HG02938 (cell line): Measurements from ENCODE around the gene SLC39A3.

ENCODE experiments used
- ATAC-seq: cut with Tn5 transposase; IDR thresholded peaks from one replicate; pipeline ENCODE4 v1.9.1; 2021; ENCODE audit warnings: mild to moderate bottlenecking, moderate library complexity; ENCODE audit not compliant: unreplicated experiment

SLC39A3 gene

DNA sequence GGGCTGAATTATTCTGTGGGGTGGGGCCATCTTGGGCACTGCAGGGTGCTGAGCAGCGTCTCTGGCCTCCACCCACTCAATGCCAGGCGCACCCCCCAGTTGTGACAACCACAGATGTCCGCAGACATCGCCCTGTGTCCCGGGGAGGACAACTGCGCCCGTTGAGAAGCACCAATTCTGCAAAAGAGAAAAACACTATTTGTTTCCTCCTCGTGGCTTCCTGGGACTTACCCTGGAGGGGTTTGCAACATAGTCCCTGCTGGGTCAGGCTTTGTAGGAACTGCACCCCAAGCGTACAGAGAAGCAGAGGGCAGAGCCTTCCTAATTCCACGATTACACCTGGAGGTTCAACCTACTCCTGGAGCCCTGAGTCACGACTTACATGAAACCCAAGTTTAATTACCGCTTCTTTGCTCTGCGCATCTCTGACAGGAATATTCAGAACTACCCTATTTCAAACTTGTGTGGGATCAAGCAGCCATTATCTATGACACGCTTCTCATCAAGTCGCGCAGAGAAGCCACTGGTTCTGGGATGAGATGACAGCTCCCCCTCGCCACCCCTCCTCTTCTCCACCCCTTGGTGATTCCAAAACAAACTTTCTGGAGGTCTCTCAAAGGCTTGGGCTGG lies 11.1 kb upstream of the SLC39A3 start:
- no peak for ATAC-seq

DNA sequence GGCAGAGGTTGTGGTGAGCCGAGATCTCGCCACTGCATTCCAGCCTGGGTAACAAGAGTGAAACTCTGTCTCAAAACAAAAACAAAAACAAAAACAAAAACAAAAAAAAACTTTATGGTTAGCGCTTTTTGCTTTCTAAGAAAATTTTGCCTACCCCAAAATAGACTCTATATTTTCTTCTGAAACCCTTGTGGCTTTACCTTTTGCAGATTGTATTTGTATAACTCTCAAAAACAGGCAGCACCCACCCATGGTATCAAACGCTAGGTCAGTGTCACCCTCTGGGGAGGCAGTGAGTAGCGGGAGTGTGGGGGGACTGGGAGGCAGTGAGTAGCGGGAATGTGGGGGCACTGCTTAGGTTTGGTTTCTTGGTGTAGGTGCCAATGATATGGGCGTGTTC lies 7.5 kb upstream of the SLC39A3 start:
- no peak for ATAC-seq

DNA sequence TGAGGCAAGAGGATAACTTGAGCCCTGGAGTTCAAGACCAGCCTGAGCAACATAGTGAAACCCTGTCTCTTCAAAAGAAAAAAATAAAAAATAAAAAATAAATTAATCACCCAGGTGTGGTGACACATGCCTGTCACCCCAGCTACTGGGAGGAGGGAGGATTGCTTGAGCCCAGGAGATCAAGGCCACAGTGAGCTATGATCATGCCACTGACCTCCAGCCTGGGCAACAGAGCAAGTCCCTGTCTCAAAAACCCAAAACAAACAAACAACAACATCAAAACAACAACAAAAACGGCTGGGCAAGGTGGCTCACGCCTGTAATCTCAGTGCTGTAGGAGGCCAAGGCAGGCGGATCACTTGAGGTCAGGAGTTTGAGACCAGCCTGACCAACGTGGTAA lies 4.3 kb upstream of the SLC39A3 start:
- no peak for ATAC-seq

DNA sequence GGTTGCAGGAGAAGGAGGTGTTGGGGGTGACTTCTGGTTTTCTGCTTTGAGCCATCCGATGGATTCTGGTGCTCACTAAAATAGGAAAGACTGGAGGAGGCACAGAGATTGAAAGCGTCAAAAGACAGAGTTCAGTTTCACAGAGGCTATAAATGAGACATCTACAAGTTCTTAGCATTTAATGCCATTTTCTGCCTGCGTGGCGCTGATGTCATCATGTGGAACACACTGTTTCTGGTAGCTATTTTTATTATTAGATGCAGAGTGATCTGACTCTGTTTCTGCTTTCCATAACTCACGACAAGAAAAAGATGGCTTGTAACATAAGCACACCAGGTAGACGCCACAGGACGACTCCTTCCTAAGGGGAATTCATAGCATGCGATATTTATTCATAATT lies 3.3 kb upstream of the SLC39A3 start:
- no peak for ATAC-seq

DNA sequence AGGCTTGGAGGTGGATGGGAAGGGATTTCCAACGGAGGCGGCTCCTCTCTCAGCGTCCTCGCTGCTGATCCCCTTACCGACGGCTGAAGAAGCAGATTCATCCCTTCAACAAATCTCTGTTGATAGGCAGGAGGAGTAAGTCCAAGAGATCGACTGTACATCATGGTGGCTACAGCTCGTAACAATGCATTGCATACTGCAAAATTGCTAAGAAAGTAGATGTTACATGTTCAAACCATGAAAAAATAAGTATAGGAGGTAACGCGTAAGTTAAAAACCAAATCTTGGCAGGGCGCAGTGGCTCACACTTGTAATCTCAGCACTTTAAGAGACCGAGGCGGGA lies 468 bp upstream of the SLC39A3 start:
- ATAC-seq, result no peak

DNA sequence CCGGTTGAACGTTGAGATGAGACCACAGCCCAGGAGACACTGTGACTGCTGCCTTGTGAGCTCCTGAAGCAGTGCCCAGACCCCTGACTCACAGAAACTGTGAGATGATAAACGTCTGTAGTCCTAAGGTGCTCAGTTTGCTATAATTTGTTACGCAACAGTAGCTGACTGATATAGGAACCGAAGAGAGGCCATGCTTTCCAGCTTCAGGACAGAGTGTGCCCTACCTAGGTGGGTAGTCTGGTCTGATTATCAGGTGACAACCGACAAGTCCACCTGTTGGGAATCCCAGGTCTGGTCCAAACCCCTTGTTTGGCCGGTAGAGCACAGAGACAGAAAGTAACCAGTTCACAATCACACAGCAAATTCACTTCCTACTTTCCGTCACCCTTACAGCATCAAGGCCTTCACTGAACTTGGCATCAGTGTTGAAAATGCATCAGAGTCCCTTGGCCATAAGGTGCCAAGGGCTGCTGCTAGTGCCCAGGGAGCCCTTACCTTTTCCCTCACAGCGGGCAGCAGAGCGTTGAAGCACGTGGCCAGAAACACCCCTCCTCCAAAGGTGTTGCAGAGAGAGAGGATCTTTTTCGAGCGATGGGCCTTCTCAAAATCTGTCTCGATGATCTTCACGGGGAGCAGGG lies 3.1 kb downstream of the SLC39A3 start:
- no peak for ATAC-seq

DNA sequence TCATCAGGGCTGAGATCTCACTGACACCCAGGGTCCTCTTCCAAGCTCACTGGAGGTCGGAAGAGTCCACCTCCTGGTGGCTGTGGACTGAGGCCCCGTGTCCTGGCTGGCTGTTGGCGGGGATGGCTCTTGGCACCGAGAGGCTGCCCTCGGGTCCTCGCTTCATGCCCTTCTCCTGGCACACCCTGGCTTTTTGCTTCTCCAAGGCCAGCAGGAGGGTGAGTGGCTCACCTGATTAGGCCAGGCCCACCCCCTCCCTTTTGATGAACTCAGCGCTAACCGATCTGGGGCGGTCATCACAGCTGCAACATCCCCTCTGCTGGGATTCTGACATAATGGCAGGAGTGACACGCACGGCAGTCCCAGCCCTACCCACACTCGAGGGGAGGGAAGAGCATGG lies 4.4 kb downstream of the SLC39A3 start:
- no peak for ATAC-seq

DNA sequence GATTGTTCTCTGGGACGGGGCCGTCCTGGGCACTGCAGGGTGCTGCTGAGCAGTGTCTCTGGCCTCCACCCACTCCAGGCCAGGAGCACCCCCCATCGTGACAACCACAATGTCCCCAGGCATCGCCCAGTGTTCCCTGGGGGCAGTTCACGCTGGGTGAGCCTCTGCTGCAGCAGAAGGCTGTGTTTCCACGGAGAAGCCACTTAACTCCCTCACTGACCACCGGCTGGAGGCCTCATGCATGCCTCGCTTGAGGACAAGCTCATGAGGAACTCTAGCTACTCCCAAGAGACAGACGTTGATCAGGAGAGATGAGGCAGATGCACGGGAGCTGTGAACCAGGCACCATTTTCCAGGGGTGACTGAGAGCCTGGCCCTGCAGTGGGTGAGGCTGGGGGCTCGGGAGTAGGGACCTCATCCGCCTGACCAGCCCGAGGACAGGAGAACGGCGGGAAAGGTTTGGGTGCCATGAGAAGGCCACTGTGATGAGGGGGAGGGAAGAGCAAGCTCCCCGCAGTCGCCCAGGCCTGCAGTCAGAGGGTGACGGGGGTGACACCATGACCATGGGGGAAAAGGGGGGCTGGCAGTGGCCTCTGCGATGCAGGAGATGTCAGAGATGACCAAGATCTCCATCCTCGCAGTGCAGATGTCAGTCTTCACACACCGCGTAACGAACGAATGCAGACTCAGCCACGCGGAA lies 5.1 kb downstream of the SLC39A3 start:
- ATAC-seq, result no peak

DNA sequence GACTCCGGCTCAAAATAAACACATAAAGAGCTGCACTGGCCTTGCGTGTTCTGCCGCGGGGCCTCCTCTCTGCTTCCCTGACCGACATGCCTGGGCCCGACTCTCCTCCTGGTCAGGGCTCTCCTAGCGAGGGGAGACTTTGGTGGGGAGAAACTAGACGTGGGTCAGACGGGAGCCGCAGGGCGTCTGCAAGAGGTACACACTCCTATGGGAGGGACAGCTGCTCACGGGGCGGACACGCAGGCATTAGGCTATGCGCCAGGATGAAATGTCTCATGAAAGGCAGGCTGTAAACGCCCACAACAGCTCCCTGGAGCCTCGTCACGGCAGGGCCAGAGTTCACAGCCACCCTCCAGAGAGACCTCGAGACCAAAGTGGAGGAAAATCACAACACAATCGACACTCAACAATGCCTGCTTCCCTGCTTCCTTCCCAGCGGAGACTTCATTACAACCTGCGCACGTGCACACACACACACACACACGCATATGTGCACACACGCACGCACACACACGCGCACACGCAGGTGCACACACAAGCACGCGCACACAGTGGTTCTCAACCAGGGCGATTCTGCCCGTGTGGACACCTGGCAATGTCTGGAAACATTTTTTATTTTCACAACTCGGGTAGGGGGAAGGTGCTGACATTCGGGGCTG lies 5.8 kb downstream of the SLC39A3 start:
- ATAC-seq, result no peak

DNA sequence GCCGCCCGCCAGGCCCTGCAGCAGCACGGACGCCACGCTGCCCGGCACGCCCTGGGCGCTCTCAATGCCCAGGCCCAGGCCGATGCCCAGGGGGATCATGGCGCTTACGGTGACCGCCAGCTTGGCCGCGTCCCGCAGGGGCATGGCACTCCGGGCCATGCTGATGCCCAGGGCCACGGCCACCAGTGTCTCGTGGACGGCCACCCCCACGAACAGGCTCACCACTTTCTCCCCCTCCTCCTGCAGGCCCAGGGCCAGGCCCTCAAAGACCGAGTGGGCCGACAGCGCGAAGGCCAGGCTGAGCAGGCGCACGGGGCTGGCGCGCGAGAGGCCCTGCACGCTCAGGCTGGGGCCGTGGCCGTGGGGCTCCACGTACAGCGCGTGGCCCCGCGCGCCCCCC lies 6.9 kb downstream of the SLC39A3 start:
- no peak for ATAC-seq

DNA sequence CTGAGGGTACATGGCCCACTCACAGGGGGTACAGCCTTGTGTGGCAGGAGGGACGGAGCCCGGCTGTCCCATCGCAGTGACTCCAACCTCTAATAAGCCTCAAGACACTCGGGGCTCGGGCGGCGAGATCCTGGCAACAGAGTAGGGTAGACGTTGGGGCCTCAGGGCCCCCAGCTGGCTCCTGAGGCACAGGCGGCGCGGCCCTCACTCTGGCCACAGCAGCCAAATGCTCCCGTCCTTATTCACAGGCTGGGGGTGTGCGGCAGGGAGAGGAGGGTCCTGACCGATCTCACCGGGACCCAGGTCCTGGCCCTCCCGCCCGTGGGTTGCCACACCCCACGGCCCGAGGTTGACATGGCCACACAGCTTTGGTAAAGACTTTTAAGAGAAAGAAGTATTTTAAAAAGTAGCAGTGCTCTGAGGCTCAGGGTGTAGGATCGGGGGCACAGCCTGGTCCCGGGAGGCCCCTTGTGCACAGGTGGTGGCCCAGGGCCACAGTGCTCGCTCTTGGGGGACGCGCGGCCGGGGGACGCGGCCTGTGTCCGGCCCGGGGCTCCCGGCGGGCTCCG lies 7.6 kb downstream of the SLC39A3 start:
- ATAC-seq, result no peak

DNA sequence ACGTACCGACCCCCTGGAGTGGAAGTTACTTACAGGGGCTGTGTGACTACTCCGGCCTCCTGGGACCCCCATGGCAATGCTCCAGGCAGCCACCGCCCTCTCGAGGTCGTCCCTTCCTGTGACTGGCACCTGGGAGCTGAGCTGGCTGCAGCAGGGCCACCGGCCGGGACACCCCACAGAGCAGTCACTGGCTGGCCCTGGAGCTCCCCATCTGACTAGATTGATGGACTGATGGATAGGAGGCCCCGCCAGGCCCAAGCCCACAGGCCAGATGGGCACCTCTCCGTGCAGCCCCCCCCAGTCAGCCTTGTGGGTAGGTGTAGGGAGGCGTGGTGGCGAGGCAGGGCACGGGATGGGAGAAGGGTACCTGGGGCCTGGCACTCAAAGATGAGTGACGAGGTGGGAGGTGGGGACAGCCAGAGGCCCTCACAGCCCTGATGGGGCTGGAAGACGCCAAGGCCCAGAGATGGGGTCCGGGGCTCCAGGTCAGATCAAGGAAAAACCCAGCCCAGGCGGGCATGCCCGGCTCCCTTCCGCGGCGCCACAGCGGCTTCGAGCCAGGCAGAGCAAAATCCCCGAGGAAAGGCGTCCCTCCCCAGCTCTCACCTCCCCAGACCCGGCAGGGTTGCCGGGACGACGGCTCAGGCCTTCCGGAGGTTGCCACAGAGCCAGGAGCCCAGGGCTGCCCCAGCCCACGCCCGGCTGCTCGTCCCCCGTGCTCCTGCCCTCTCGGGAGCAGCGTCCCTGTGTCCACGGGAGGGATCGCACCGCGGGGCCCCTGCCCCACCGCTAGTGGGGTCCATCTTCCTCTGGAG lies 8.4 kb downstream of the SLC39A3 start:
- no peak for ATAC-seq

DNA sequence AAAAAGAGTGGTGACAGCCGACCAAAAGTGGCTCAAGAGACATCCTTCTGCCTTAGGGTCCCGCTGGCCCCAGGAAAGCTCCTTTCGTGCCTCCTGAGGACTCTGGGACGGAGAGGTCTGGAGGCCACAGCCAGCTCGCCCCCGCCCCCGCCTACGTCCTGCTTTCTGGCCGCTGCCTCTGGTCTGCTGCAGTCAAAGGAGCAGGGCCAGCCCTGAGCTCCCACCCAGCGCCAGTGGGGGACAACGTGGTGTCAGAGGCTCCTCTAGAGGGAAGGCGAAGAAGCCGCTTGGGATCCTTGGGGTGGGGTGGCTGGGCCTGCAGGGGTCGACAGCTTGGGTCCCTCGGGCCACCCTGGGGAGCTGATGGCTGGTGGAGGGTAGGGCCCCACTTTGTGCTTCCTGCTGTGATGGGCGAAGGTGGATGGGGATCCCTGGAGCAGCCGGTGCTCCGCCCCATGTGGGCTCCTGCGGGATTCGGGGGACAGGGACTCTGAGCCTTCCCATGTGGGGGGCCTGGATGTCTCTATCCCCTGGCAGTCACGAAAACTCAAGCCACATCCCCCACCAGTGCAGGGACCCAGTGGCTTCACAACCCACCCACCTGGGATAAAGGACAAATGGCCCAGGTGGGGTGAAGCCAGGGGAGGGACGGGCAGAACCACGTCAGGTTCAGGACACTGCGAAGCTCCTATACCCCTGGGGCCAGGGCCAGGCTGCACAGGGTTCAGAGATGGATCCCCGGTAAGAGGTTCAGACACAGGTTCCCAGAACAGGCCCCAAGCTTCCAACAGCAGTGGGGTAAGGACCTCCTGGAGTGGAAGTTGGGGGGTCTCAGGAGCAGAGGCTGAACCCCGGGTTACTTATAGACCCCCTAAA lies 9.6 kb downstream of the SLC39A3 start:
- ATAC-seq, result no peak

DNA sequence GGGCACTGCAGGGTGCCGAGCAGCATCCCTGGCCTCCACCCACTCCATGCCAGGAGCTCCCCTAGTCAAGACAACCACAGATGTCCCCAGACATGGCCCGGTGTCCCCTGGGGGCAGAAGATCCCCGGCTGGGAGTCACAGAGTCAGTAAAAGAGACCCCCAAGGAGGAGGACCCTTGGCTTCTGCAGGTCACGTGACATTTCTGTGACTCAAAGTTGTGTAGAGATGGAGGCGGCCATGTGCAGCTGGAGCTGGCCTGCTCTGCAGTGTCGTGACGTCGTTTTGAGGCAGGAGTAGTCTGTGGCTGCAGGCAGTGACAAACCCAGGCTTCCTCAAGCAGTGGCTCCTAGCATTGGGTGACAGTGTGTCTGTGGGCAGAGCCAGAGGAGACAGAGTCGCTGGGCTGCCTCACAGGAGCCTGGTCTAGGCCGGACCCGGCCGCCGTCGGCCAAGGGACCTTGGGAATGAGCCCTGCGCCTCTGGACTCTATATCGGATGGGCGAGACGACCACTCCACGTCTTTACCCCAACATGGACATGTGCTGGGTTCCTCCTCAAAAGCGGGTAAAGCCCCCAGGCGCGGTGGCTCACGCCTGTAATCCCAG lies 10.9 kb downstream of the SLC39A3 start:
- ATAC-seq, result no peak

DNA sequence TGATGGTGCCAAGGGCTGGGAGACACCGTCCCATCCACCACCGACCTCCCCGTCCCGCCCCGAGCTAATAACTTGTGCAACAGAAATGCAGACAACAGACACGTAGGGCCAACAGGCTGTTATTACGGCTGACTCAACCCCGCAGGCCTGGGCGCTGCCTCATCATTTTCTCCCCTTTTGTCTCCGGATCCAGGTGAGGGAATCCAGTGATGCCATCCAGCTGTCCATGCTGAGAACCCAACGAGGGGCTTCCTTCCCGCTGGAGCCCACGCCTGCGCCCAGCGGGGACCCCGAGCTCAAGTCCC lies 12.2 kb downstream of the SLC39A3 start:
- no peak for ATAC-seq

DNA sequence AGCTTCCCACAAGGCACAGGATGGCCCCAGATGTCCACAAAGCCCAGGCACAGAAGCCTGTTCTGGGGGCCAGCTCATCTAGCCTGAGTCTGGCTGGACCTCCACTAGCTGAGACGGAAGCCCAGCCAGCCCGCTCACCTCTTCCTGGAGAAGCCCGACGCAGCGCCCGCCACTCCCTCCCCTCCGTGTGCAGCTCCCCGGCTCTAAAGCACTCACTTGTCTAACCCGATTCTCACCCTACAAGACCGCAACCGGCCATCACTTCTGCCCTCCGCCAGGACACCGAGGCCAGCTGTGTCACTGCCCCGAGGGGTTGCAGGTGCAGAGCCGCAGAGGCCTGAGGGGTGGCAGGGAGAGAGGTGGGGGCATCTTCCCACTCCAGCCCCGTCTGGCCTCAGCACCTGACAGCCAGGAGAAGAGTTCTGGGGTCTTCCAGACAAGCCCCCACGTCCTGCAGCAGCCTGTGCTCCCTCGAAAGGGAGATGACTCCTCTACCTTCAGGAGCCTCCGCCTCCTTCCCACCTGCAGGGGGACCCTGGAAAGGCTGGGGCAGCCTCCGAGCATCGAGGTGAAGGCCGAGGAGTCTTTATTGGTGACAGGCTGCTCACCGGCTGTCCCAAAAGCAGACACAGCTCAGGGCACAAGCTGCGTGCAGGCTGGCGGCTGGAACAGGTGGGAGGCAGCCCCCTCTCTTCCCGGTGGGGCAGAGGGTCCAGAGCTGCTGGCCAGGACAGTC lies 12.7 kb downstream of the SLC39A3 start:
- no peak for ATAC-seq

DNA sequence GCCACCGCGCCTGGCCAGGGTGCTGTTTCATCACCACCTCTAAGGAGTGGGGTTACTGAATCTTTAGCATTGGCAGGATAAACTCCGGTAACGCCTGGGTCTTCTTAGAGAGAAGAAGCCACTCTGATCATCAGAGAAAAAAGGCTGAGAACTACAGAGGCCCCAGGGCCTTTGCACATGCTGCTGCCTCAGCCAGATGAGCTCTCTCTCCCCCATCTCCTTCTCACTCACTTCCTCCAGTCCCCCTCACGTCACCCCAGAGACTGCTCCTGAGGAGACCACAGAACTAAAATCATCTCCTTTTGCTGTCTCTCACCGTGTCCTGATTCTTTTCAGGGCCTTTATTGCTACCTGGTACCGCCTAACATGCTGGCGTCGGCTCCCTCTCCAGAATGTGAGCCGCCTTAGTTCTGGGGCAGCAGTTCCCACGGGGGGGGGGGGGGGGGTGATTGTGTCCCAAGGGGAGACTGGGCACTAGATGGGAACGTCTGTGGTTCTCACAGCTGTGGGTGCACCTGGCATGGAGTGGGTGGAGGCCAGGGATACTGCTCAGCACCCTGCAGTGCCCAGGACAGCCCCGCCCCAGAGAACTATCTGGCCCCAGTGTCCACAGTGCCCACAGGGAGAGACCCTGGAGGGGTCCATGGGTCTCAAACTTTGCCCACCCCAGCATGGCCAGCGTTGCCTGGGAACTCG lies 13.5 kb downstream of the SLC39A3 start:
- ATAC-seq, result no peak

DNA sequence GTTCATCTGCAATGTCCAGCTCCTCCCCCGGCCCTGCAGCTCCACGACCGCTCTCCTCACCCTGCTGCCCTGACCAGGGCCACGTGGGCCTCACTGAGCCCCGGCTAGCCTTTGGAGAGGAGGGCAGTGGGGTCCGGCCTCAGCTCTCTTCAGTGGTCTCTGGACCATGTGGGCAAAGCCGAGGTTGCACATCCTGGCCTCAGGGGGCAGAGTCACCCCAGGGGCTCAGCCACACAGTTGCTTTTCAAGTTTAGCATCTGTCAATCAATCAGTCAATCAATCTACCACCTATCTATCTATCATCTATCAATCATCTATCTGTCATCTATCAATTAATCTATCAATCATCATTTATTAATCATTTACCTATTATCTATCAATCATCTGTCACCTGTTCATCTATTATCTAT lies 15.7 kb downstream of the SLC39A3 start:
- ATAC-seq, result no peak
